ENCODE measurements around the gene CMYA5.

GRCh38 chr5:79672392-79672791 lies 17.2 kb upstream of the CMYA5 start:
- TF ChIP-seq CTCF (IDR thresholded peaks at IDR 0.05), result no peak
- TF ChIP-seq POLR2A (IDR thresholded peaks at IDR 0.05), result no peak

Data from prostate gland (tissue), 2 donors.